Neural cell (in vitro differentiated cells): ENCODE results near the gene ZNF420. TPM values are rescaled to one million over a fixed set of nuclear protein-coding genes. Genes with fewer than 3 reads are reported as not detected.

ENCODE experiments used
- H2AFZ ChIP-seq: fragments of 200-600, 300-800 bp; sonication (generic), shearing (Covaris generic); 2 replicates; pipeline ENCODE4 v1.6.0; 2014; ENCODE audit warnings: low read depth, mild to moderate bottlenecking, antibody characterized with exemption, low read length, moderate library complexity
- H3F3A ChIP-seq: fragments of 200-600 bp; shearing (Covaris generic); 2 replicates; pipeline ENCODE4 v1.6.1; 2016; ENCODE audit warnings: mild to moderate bottlenecking, moderate library complexity, mixed read lengths, antibody characterized with exemption, low read length; ENCODE audit not compliant: insufficient read depth, poor library complexity, severe bottlenecking
- H3K27ac ChIP-seq: fragments of 200-600, 300-800 bp; sonication (generic), shearing (Covaris generic); 2 replicates; pipeline ENCODE4 v1.5.1; 2014; ENCODE audit warnings: mild to moderate bottlenecking, low read length, moderate library complexity
- H3K27me3 ChIP-seq: fragments of 300-800, 200-600 bp; sonication (generic), shearing (Covaris generic); 2 replicates; pipeline ENCODE4 v1.6.0; 2014; ENCODE audit warnings: mild to moderate bottlenecking, low read depth, low read length, moderate library complexity; ENCODE audit not compliant: insufficient read depth
- H3K36me3 ChIP-seq: fragments of 300-800, 200-600 bp; sonication (generic), shearing (Covaris generic); 2 replicates; pipeline ENCODE4 v1.5.1; 2014; ENCODE audit warnings: mild to moderate bottlenecking, antibody characterized with exemption, low read length, moderate library complexity; ENCODE audit not compliant: insufficient read depth
- H3K4me2 ChIP-seq: fragments of 300-800, 200-600 bp; sonication (generic), shearing (Covaris generic); 2 replicates; pipeline ENCODE4 v1.6.0; 2014; ENCODE audit warnings: mild to moderate bottlenecking, low read length
- H3K4me3 ChIP-seq: fragments of 300-800, 200-600 bp; sonication (generic), shearing (Covaris generic); 2 replicates; pipeline ENCODE4 v1.5.1; 2014; ENCODE audit warnings: mild to moderate bottlenecking, low read length, moderate library complexity
- H3K79me2 ChIP-seq: fragments of 200-600 bp; shearing (Covaris generic); replicated peaks from 2 replicates; pipeline ENCODE4 v1.6.0; 2014; ENCODE audit warnings: mild to moderate bottlenecking, low read length, moderate library complexity; ENCODE audit not compliant: insufficient read depth
- H3K9ac ChIP-seq: fragments of 300-800, 200-600 bp; sonication (generic), shearing (Covaris generic); 2 replicates; pipeline ENCODE4 v1.6.1; 2016; ENCODE audit warnings: mild to moderate bottlenecking, low read length, mixed read lengths
- H3K9me2 ChIP-seq: fragments of 200-600 bp; shearing (Covaris generic); 2 replicates; pipeline ENCODE4 v1.6.1; 2016; ENCODE audit warnings: mild to moderate bottlenecking, low read length, mixed read lengths; ENCODE audit not compliant: insufficient read depth
- H3K9me3 ChIP-seq: fragments of 200-600, 300-800 bp; sonication (generic), shearing (Covaris generic); 2 replicates; pipeline ENCODE4 v1.6.1; 2016; ENCODE audit warnings: mild to moderate bottlenecking, mixed run types, low read length, moderate library complexity, mixed read lengths
- H4K20me1 ChIP-seq: fragments of 200-600 bp; shearing (Covaris generic); 2 replicates; pipeline ENCODE4 v1.6.1; 2016; ENCODE audit warnings: mild to moderate bottlenecking, mixed run types; ENCODE audit not compliant: insufficient read depth
- CTCF ChIP-seq: fragments of 450-650 bp; IDR thresholded peaks from 2 replicates; pipeline ENCODE4 v1.5.1; 2014; ENCODE audit warnings: antibody characterized with exemption, mild to moderate bottlenecking, moderate library complexity; ENCODE audit not compliant: poor library complexity, severe bottlenecking
- EP300 ChIP-seq: fragments of 450-650 bp; conservative IDR thresholded peaks from 2 replicates; pipeline ENCODE4 v1.6.1; 2014; ENCODE audit warnings: antibody characterized with exemption, mild to moderate bottlenecking, moderate library complexity; ENCODE audit not compliant: poor library complexity, severe bottlenecking
- EZH2 ChIP-seq: fragments of 200-600, 300-800 bp; shearing (Covaris generic), sonication (generic); IDR thresholded peaks from 2 replicates; pipeline ENCODE4 v1.6.1; 2014; ENCODE audit warnings: antibody characterized with exemption, low read length, borderline replicate concordance, mild to moderate bottlenecking; ENCODE audit not compliant: insufficient read depth, poor library complexity, severe bottlenecking
- MXI1 ChIP-seq: fragments of 450-650 bp; conservative IDR thresholded peaks from 2 replicates; pipeline ENCODE4 v1.6.1; 2014; ENCODE audit warnings: antibody characterized with exemption, mild to moderate bottlenecking; ENCODE audit not compliant: poor library complexity, severe bottlenecking
- POLR2AphosphoS5 ChIP-seq: IDR thresholded peaks from 2 replicates; pipeline ENCODE4 v1.6.1; 2012
- RAD21 ChIP-seq: fragments of 450-650 bp; conservative IDR thresholded peaks from 2 replicates; pipeline ENCODE4 v1.6.1; 2014; ENCODE audit warnings: antibody characterized with exemption, mild to moderate bottlenecking, moderate library complexity
- REST ChIP-seq: IDR thresholded peaks from 2 replicates; pipeline ENCODE4 v1.6.1; 2012; ENCODE audit warnings: borderline replicate concordance
- SMC3 ChIP-seq: fragments of 450-650 bp; conservative IDR thresholded peaks from 2 replicates; pipeline ENCODE4 v1.6.1; 2014; ENCODE audit warnings: antibody characterized with exemption, mild to moderate bottlenecking, moderate library complexity; ENCODE audit not compliant: poor library complexity
- TAF1 ChIP-seq: IDR thresholded peaks from 2 replicates; pipeline ENCODE4 v1.6.1; 2012; ENCODE audit warnings: low read depth
- polyA plus RNA-seq: library from polyadenylated mRNA; depleted of rRNA; stranded (reverse); fragments of >200 nt; gene quantifications from 2 replicates; pipeline ENCODE4 v1.2.3, GENCODE V29; 2014

The ZNF420 gene
- polyA plus RNA-seq, 1 donor from 2014 or later: 27.9 TPM

GRCh38 chr19:37078717-37079032, 442 bp downstream of the ZNF420 start:
- H3K79me2 ChIP-seq: peaks cover 49% of the 10 kb centered on the region
- H3K27ac ChIP-seq: peak overlapping the region; percentile 85
- TF ChIP-seq POLR2AphosphoS5: no peak
- no peak for TF ChIP-seq TAF1
- no peak for TF ChIP-seq RAD21
- TF ChIP-seq EZH2: no peak
- no peak for TF ChIP-seq SMC3
- no peak for TF ChIP-seq REST

GRCh38 chr19:37079238-37079637, 1.0 kb downstream of the ZNF420 start:
- Histone ChIP-seq H3K9me3 (no peaks in the 10 kb centered on the region), H3F3A (no peaks in the 10 kb centered on the region), H3K36me3 (no peaks in the 10 kb centered on the region), H3K4me2 (peak overlapping the region; percentile 84), H2AFZ (no peak overlapping the region), H3K27ac (peak overlapping the region; percentile 85), H3K27me3 (no peaks in the 10 kb centered on the region), H3K79me2 (peaks cover 51% of the 10 kb centered on the region), H3K9me2 (no peaks in the 10 kb centered on the region), H3K4me3 (peak overlapping the region; percentile 80), H3K9ac (peak overlapping the region; percentile 86), H4K20me1 (no peaks in the 10 kb centered on the region)
- no peak for TF ChIP-seq MXI1
- TF ChIP-seq RAD21: no peak
- no peak for TF ChIP-seq EP300
- TF ChIP-seq SMC3: no peak
- no peak for TF ChIP-seq EZH2

More at GRCh38 chr19:37078717-37079032, 442 bp downstream of the ZNF420 start:
- Histone ChIP-seq H3K9ac (peak overlapping the region; percentile 86), H3K9me2 (no peaks in the 10 kb centered on the region), H3K4me3 (peak overlapping the region; percentile 80), H3K4me2 (peak overlapping the region; percentile 84), H3F3A (no peaks in the 10 kb centered on the region), H3K27me3 (no peaks in the 10 kb centered on the region), H2AFZ (peak overlapping the region; percentile 84), H4K20me1 (no peaks in the 10 kb centered on the region), H3K36me3 (no peaks in the 10 kb centered on the region), H3K9me3 (no peaks in the 10 kb centered on the region)

GRCh38 chr19:37082307-37082706, 4.1 kb downstream of the ZNF420 start:
- H3F3A ChIP-seq: no peaks in the 10 kb centered on the region
- TF ChIP-seq MXI1 (no peak), EP300 (no peak), RAD21 (no peak), TAF1 (no peak), SMC3 (no peak), EZH2 (no peak), REST (no peak), POLR2AphosphoS5 (no peak), CTCF (no peak)
- no peak overlapping the region for H3K9ac ChIP-seq
- H3K27me3 ChIP-seq: no peaks in the 10 kb centered on the region
- H3K4me2 ChIP-seq: no peak overlapping the region
- no peaks in the 10 kb centered on the region for H4K20me1 ChIP-seq
- no peaks in the 10 kb centered on the region for H3K9me3 ChIP-seq
- no peak overlapping the region for H3K4me3 ChIP-seq
- H3K79me2 ChIP-seq: peaks cover 48% of the 10 kb centered on the region
- no peak overlapping the region for H2AFZ ChIP-seq
- H3K36me3 ChIP-seq: peaks cover 9% of the 10 kb centered on the region
- no peak overlapping the region for H3K27ac ChIP-seq
- no peaks in the 10 kb centered on the region for H3K9me2 ChIP-seq
